Measurements from ENCODE around the gene ARHGAP33. TPM values are rescaled to one million over a fixed set of nuclear protein-coding genes. Genes with fewer than 3 reads are reported as not detected.

Gene ARHGAP33
- polyA plus RNA-seq, 1 donor from 2014 or later, result 20.5 TPM

DNA sequence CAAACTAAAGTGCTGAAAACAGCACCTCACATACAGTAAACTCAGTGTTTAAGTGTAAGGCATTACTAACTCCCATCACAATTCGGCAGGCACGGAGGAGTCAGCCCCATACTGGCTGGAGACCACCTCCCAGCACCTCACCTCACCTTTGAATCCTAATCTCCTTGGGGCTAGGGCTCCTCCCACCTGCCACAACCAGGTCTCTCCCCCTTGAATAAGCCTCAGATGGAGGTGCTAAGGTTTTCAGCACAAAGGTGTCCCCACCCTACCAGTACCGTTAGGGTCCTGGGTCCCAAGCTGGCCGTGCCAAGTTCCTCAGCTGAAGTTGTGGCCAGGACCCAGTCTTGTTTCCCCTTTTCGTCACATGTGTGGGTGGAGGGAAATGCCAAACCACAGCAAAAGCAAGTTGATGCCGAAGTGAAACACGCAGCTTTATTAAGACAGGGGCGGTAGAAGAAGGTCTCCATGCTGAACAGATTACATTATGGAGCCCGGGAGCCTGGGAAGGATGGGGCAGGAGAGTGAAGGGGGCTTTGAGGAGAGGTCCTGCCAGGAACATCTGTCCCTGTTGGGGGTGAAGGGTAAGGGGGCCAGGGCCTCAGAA lies 33.1 kb upstream of the ARHGAP33 start, which contains the start of gene IGFLR1:
IGFLR1 (minus strand) TSS at position 332 of the 604 bp plus-strand sequence. CDS start 1,272 bp downstream, outside the sequence.
- TF ChIP-seq, protein P1, sequence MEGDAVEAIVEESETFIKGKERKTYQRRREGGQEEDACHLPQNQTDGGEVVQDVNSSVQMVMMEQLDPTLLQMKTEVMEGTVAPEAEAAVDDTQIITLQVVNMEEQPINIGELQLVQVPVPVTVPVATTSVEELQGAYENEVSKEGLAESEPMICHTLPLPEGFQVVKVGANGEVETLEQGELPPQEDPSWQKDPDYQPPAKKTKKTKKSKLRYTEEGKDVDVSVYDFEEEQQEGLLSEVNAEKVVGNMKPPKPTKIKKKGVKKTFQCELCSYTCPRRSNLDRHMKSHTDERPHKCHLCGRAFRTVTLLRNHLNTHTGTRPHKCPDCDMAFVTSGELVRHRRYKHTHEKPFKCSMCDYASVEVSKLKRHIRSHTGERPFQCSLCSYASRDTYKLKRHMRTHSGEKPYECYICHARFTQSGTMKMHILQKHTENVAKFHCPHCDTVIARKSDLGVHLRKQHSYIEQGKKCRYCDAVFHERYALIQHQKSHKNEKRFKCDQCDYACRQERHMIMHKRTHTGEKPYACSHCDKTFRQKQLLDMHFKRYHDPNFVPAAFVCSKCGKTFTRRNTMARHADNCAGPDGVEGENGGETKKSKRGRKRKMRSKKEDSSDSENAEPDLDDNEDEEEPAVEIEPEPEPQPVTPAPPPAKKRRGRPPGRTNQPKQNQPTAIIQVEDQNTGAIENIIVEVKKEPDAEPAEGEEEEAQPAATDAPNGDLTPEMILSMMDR (IDR thresholded peaks at IDR 0.05; ENCODE audit: poor library complexity, severe bottlenecking), result no peak
- no peak for TF ChIP-seq POLR2AphosphoS5 (IDR thresholded peaks at IDR 0.05)
- Histone ChIP-seq H3K27ac (ENCODE audit: low read length) (no peak within 1 kb of the TSS), H3K4me2 (ENCODE audit: low read length) (peak within 1 kb of the TSS; percentile 39), H3K9ac (ENCODE audit: low read length) (peak within 1 kb of the TSS; percentile 67), H3K9me2 (ENCODE audit: insufficient read depth, low read length) (no peaks in the 10 kb centered on the region), H3K79me2 (replicated peaks; ENCODE audit: insufficient read depth, low read length) (peaks cover 14% of the 10 kb centered on the region), H3K36me3 (ENCODE audit: insufficient read depth, low read length) (no peaks in the 10 kb centered on the region), H2AFZ (ENCODE audit: low read depth, low read length) (no peak within 1 kb of the TSS), H3K9me3 (ENCODE audit: low read length) (no peaks in the 10 kb centered on the region), H3K27me3 (ENCODE audit: insufficient read depth, low read depth, low read length) (no peaks in the 10 kb centered on the region), H3F3A (ENCODE audit: insufficient read depth, low read length, poor library complexity, severe bottlenecking) (no peaks in the 10 kb centered on the region), H4K20me1 (ENCODE audit: insufficient read depth) (no peaks in the 10 kb centered on the region), H3K4me3 (ENCODE audit: low read length) (peak within 1 kb of the TSS; percentile 69)

DNA sequence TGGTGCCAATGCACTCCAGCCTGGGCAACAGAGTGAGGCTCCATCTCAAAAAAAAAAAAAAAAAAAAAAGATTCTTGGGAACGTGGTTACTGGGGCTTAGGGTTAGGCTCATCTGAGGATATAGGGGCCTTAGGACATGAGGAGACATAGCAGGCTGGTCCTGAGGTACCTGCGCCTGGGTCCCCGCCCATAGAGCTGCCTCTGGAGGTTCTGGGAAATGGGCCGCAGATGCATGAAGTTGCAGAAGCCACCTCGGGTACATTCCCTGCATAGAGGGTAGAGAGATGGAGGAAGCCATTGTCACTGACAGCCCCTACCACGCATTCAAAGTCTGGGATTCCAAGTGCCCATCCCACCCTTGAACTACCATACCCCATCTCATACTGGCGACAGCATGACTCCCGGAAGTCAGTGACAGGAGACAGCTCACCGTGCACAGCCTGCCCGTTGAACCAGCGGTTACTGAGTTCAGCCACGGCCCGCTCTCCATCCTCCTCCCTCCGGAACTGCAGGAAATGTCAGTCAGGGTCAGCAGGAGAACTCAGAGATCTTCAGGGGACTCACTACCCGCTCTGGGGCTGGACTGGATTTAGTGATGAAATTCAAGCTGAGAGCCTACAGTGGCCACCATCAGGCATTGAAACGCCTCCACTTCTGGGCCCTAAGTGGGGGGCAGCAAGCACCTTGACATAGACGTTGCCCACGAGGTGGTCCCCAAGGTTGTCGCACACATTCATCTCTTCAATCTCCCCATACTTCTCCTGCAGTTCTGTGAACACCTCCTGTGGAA lies 31.5 kb upstream of the ARHGAP33 start:
- H3K36me3 ChIP-seq (ENCODE audit: insufficient read depth, low read length), result no peaks in the 10 kb centered on the region
- no peak overlapping the region for H3K4me2 ChIP-seq (ENCODE audit: low read length)
- no peaks in the 10 kb centered on the region for H3F3A ChIP-seq (ENCODE audit: insufficient read depth, low read length, poor library complexity, severe bottlenecking)
- no peak overlapping the region for H2AFZ ChIP-seq (ENCODE audit: low read depth, low read length)
- H3K4me3 ChIP-seq (ENCODE audit: low read length), result peak overlapping the region; percentile 94
- H3K9me3 ChIP-seq (ENCODE audit: low read length), result no peaks in the 10 kb centered on the region
- H3K27ac ChIP-seq (ENCODE audit: low read length), result no peak overlapping the region
- peaks cover 17% of the 10 kb centered on the region for H3K79me2 ChIP-seq (replicated peaks; ENCODE audit: insufficient read depth, low read length)
- H3K9me2 ChIP-seq (ENCODE audit: insufficient read depth, low read length), result no peaks in the 10 kb centered on the region
- H3K9ac ChIP-seq (ENCODE audit: low read length), result no peak overlapping the region
- no peaks in the 10 kb centered on the region for H3K27me3 ChIP-seq (ENCODE audit: insufficient read depth, low read depth, low read length)
- H4K20me1 ChIP-seq (ENCODE audit: insufficient read depth), result no peaks in the 10 kb centered on the region
- TF ChIP-seq RAD21 (conservative IDR thresholded peaks at IDR 0.05) (no peak), EP300 (conservative IDR thresholded peaks at IDR 0.05; ENCODE audit: poor library complexity, severe bottlenecking) (no peak)

DNA sequence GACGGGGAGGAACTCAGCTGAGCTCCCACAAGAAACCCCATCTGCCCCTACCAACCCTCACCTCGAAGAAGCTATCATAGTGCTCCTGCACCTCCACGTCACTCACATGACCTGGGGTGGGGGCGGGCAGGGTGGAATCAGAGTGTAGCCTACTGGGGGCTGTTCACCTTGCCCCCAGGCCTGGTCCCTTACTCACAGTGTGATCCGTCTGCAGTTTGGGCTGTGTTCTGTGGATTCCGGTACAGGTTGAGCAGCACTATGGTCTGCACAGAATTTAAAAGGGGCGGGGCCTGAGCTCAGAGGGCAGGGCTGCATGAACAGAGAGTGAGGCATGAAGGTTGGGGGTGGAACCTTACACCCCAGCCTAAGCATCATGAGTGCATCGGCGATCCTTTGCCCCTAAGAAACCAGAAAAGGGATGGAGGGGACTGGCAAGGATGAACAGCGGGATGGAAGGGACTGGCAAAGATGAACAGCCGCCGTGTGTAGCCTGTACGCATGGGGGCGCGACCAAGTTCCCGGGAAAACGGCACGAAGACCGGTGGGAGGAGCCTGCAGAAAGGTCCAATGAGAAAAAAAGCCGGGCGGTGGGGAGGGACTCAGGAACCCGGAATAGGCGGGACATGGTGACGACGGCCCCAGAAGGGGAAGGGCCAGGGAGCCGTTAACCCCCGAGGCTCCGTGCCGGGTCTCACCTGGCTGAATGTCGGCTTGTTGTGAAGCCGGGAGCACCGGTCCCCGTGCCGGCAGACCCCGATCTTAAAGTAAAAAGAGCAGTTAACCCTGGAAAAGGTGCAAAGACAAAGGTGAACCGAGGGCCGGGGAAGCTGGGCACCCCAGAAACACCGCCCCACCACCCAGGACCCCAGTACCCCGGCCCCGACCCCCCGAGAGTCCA lies 30.7 kb upstream of the ARHGAP33 start:
- Histone ChIP-seq H3K79me2 (replicated peaks; ENCODE audit: insufficient read depth, low read length) (peaks cover 22% of the 10 kb centered on the region), H3K9ac (ENCODE audit: low read length) (peak overlapping the region; percentile 94), H2AFZ (ENCODE audit: low read depth, low read length) (peak overlapping the region; percentile 71), H3F3A (ENCODE audit: insufficient read depth, low read length, poor library complexity, severe bottlenecking) (no peaks in the 10 kb centered on the region), H3K27me3 (ENCODE audit: insufficient read depth, low read depth, low read length) (no peaks in the 10 kb centered on the region), H4K20me1 (ENCODE audit: insufficient read depth) (no peaks in the 10 kb centered on the region), H3K9me3 (ENCODE audit: low read length) (no peaks in the 10 kb centered on the region), H3K9me2 (ENCODE audit: insufficient read depth, low read length) (no peaks in the 10 kb centered on the region), H3K4me2 (ENCODE audit: low read length) (peak overlapping the region; percentile 70), H3K36me3 (ENCODE audit: insufficient read depth, low read length) (no peaks in the 10 kb centered on the region), H3K27ac (ENCODE audit: low read length) (peak overlapping the region; percentile 98), H3K4me3 (ENCODE audit: low read length) (peak overlapping the region; percentile 94)
- TF ChIP-seq POLR2AphosphoS5 (IDR thresholded peaks at IDR 0.05) (peak; percentile 70), EZH2 (IDR thresholded peaks at IDR 0.05; ENCODE audit: borderline replicate concordance, insufficient read depth, low read length, poor library complexity, severe bottlenecking) (no peak), TAF1 (IDR thresholded peaks at IDR 0.05; ENCODE audit: low read depth) (no peak), RAD21 (conservative IDR thresholded peaks at IDR 0.05) (peak; percentile 68), MXI1 (conservative IDR thresholded peaks at IDR 0.05; ENCODE audit: poor library complexity, severe bottlenecking) (peak; percentile 93), SMC3 (conservative IDR thresholded peaks at IDR 0.05; ENCODE audit: poor library complexity) (peak; percentile 84), EP300 (conservative IDR thresholded peaks at IDR 0.05; ENCODE audit: poor library complexity, severe bottlenecking) (no peak)
- TF ChIP-seq, protein P1 (IDR thresholded peaks at IDR 0.05; ENCODE audit: poor library complexity, severe bottlenecking), result peak; percentile 83
- TF ChIP-seq, protein P2, sequence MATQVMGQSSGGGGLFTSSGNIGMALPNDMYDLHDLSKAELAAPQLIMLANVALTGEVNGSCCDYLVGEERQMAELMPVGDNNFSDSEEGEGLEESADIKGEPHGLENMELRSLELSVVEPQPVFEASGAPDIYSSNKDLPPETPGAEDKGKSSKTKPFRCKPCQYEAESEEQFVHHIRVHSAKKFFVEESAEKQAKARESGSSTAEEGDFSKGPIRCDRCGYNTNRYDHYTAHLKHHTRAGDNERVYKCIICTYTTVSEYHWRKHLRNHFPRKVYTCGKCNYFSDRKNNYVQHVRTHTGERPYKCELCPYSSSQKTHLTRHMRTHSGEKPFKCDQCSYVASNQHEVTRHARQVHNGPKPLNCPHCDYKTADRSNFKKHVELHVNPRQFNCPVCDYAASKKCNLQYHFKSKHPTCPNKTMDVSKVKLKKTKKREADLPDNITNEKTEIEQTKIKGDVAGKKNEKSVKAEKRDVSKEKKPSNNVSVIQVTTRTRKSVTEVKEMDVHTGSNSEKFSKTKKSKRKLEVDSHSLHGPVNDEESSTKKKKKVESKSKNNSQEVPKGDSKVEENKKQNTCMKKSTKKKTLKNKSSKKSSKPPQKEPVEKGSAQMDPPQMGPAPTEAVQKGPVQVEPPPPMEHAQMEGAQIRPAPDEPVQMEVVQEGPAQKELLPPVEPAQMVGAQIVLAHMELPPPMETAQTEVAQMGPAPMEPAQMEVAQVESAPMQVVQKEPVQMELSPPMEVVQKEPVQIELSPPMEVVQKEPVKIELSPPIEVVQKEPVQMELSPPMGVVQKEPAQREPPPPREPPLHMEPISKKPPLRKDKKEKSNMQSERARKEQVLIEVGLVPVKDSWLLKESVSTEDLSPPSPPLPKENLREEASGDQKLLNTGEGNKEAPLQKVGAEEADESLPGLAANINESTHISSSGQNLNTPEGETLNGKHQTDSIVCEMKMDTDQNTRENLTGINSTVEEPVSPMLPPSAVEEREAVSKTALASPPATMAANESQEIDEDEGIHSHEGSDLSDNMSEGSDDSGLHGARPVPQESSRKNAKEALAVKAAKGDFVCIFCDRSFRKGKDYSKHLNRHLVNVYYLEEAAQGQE (IDR thresholded peaks at IDR 0.05; ENCODE audit: borderline replicate concordance), result no peak
